AML-193 (cell line): ENCODE results near the gene IL16.

ENCODE experiments used
- DNase-seq, 2 experiments: peaks; one replicate each; lab custom pipeline; 2025; lab: John Stamatoyannopoulos, UW

IL16 gene

DNA sequence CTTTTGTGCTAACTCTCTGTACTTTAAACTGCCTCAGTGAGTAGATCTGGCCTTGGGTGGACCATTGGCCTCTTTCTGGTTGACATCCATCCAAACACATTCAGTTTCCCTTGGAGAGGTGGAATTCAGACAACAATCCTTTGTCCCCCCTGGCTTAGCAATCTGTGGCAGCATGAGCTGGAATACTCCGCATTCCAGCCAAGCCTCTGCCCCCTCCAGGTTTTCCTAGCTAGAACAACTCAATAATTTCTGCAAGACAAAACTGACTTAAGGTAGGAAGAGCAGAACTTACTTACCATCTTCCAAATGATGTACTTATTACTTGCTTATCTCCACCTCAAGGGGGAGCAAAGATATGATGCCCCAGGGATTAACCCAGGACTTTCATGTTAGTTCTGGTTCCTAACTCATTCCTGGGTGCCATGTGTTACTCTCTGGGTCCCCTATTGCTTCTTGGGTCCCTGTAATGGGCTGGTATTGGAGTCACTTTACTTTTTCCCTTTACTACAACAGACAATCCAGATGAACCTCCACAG, 21.8 kb upstream of the IL16 start:
- DNase-seq: no peak

GRCh38 chr15:81175496-81175895, 21.2 kb upstream of the IL16 start:
- DNase-seq: no peak

DNA sequence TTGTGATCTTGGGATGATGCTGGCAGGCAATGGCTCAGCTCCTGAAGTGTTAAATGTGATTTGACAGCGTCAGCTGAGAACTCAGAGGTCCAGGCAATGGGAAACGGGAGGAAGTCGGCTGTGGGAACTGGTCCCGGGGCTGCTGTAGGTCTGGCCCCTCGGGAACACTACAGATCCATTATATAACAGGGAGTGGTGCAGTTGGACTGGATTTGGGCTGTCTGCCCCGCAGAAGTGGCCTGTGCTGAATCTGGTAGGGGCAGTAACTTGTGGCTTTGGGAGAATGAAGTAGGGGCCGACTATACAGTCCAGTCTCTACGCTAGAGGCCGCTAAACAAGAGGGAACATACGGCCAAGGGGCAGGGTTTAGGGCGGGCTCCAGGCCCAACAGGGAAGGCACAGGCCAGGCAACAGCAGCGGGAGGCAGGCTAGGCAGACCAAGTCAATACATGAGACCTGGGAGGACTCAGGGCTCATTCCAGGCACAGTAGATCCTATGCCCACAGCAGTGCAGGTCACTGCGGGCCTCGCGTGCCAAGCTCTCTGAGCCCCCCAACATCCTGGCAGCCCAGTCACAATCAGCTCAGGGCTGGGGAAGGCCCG, 20.3 kb upstream of the IL16 start:
- DNase-seq: no peak

- no peak for DNase-seq
Measured at GRCh38 chr15:81178365-81178764, 18.3 kb upstream of the IL16 start.

GRCh38 chr15:81181220-81181619, 15.5 kb upstream of the IL16 start:
- no peak for DNase-seq

- no peak for DNase-seq
Measured at GRCh38 chr15:81182031-81182755, 14.5 kb upstream of the IL16 start.

DNA sequence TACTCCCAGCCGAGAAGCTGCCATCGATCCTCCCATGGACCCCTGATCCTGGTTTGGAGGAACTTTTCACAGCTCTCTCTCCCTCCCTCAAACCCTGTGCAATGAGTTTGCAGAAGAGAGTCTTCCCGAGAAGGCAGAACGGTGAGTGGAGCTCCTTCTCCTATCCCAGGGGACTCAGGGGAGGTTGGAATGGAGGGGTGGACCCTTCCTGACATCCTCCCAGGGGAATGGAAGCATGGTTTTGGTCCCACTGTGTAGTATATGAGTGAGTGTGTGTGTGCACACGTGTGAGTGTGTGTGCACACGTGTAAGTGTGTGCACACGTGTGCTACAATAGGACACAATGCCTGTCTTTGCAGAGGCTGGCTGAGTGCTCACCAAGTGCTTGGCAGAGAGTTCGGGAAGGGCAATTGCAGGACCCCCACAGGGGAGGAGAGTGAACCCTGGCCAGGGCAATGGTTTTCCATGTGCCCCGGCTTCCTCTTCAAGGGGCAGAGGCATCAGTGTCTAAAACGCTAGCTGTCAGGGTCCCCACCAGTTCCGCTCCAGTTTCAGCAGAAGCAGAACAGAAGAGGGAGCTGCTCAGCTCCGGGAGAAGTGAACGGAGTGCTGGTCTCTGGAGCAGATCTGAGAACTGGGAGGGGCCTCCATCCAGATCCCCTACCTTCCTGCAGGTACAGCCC, 13.8 kb upstream of the IL16 start:
- DNase-seq: no peak

DNA sequence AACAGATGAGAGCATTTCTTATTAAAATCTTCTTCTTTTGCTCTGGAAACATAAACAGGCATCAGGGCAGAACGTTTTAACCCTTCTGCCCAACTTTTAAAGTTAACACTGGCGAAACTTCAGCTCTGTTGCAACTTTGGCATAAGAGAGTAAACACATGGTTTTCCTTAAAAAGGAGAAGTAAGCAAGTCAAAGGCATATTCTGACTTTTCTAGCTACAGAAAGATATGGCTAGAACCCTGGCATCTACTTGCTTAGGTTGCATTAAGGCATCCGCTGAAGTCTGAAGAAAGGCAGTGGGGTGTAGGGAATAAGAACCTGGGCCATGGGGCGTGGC, 13.3 kb upstream of the IL16 start:
- peak in 1 of 2 experiments; percentile 7 for DNase-seq

- no peak for DNase-seq
Measured at GRCh38 chr15:81184188-81184587, 12.5 kb upstream of the IL16 start.

DNA sequence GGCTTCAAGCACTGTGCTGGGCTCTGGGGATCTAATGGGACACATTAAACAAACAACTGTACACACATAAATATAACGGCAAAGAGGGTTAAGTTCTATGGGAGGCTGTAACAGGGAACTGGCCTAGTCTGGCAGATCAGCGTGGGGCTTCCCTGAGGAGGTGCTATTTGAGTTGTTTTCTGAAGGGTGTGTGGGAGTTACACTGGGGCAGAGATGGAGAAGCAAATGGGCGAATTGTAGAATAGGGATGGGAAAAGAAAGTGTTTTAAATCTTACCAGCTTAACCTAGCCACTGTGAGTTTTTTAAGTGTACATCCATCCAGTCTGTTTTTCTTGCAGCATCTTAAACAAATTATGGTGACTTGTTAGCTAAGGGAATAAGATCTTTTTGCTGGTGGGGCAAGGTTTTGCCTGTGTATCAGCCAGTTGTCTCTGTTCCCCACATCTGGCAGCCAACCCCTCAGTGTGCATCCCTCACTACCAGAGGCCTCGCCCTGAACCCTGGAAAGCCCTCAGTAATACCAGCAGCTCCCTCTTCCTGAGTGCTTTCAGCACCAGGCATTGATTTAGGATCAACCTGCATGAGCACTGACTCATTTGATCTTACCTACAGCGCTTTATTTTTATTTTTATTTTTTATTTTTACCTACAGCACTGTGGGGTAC, 10.9 kb upstream of the IL16 start:
- DNase-seq: no peak

DNA sequence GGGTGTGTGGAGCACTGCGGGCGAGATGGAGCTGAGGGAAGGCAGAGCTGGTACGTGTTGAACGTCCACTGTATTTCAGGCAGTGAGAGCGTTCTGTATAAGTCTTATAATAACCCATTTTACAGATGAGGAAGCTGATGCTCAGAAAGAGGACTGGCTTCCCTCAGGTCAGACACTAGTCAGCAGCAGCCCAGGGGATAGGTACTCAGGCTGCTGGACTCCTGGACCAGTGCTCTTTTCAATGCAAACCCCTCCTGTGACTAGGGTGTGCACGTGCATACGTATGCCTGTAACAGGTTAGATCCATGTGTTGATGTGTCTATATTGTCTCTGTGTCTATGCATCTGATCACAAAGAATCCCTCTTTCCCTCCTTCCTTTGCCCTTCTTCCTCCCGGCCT, 8.3 kb upstream of the IL16 start:
- DNase-seq: no peak

DNA sequence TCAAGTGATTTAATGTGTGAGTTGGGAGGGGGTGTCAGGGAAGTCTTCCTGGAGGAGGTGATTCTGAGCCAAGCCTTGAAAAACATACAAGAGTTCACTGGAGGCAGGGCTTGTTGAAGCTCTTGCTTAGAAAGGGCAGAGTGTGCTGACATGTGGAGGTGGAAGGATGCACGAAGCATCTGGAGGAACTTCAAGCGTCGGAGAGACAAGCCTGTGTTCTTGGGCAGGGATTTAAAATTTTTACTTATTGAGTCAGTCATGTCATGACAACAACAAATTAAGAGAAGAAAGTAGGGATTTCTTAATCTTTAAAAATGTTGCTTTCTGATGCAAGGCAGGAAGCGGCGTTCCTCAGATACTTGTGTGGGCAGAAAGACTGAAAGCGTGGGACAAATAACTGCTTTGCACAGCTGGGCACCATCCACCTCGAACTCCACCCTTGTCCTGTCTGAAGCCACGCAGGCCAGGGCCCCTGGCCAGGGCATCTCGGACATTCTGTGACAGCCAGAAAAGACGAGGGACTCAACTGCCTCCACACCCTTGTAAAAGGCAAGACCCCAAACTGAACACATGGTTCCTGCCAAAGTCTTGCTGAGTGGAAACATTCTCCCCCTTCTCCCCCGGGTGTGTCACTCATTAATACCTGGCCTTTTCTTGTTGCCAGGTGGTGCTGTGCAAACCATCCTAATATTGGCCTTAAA, 6.9 kb upstream of the IL16 start:
- no peak for DNase-seq

DNA sequence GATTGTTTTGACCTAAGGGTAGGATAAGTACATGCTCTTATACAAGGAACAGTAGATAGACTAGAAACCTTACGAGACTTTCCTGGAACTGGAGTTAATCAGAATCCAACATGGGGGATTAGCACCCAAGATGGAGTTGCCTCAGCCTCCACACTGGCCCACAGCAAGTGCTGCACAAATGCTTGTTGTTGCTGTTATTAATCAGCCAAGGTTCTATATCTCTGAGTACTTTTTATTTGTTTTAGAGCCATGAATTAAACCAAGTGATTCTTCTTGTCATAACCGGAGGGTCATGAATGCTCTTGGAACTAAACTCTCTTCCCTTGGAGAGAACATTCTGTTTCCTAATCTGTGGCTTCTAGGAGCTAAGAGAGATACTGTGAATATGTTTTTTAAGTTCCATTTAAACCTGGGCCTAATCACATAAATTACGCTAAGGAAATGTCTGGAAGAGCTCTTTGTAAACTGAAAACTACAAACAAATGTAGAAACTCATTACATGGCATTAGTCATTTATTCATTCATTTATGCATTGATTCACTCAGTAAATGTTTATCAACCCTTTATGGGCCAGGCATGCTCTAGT, 5.7 kb upstream of the IL16 start:
- no peak for DNase-seq

DNA sequence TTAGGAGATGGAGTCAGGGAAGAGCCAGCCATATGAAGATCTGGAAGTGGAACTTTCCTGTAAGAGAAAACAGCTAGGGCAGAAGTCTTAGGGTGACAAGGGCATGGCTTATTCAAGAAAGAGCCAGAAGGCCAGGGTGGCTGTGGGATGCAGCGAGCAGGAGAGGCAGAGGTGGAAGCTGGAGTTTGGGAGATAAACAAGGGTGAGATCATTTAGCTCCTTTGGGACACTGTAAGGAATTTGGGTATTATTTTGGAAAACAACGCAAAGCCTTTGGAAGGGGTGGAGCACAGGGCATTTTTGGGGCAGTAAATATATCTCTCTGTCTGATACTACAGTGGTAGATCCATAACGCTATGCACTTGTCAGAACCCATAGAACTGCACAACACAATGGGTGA, 5.0 kb upstream of the IL16 start:
- no peak for DNase-seq

DNA sequence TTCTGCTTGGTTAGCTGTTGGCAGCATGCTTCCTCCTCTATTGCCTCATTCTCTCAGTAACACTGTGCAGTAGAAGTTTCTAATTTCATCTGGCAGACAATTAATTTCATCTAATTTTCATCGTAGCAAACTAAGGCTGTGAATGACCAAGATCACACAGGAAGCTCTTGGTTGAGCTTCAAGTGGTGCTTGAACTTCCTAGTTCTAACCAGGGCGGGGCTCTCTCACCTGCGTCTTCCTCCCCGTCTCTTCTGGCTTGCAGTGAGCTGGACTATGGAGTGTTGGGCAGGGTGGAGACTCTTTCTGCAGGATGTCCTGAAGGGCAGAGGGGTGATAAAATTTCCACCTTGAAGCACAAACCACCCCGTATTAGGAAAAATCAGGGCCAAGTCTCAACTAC, 2.0 kb upstream of the IL16 start:
- DNase-seq: no peak

DNA sequence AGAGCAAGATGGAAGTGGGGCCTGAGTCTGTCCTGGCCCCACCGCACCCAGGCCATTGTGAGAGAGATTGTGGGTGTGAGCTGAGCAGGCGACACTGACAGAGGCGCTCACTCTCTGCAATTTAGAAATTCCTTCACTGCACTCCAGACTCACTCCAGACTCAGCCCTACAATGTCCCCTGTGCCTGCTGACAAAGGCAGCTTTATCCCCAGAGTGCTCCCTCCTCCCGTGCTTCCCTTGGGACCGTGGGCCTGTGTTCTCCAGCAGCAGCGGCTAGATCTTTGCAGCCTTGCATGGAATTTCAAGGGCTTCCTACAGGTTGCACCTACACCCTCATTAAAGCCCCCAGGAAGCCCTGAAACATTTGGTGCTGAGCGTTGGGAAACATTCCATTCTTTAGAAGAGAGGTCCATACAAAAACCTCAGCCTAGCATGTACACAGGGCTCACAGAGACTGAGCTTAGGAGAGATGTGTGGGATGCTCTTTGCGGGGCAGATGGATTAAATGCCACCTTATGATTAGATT, 1.3 kb upstream of the IL16 start:
- DNase-seq: no peak

- no peak for DNase-seq
Measured at GRCh38 chr15:81197255-81197630, 564 bp downstream of the IL16 start.

DNA sequence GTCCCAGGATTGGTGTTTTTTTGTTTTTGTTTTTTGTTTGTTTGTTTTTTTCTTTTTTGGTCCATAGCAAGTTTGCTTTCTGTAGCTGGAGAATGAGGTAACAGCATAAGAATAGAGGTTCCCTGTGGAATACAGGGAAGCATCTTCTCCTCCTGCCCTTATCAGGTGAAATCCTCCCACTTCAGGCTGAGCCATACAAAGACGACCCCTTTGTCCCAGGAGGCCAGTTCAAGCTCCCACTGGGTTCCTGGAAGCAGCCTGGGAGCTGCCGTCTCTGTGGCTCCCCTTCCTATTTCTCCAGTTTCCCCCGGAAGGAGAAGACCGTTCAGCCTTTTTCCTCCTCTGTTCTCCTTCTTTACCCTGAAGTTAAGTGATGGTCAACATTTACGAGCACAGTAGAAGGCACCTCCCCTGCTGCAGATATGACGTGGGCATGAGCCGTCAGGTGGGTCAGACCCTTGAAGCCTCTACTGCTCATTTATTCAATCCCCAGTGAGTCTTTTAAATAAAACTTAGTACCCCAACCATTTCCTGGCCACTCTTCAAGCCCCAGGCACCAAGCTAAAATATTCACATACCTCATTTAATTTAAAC, 1.1 kb downstream of the IL16 start:
- DNase-seq: no peak

- no peak for DNase-seq
Measured at GRCh38 chr15:81199031-81199779, 2.5 kb downstream of the IL16 start.

GRCh38 chr15:81206018-81206417, 9.3 kb downstream of the IL16 start:
- no peak for DNase-seq
